Measurements from ENCODE around the gene APBA2.
"Not testable (repeated sequence)": the region's sequence is repeated elsewhere in the genome, so short reads cannot be mapped to it uniquely, and the experiment has no call there.

DNA sequence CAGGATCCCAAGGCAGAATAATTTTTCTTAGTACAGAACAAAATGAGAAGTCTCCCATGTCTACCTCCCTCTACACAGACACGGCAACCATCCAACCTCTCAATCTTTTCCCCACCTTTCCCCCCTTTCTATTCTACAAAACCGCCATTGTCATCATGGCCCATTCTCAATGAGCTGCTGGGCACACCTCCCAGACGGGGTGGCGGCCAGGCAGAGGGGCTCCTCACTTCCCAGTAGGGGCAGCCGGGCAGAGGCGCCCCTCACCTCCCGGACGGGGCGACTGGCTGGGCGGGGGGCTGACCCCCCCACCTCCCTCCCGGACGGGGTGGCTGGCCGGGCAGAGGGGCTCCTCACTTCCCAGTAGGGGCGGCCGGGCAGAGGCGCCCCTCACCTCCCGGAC, 36.5 kb upstream of the APBA2 start:
- not testable (repeated sequence) for TF ChIP-seq POLR2A, CEBPB, CHD1, RFX5, FOS (IDR thresholded peaks at IDR 0.05; ENCODE audit: low read depth, low read length)
- TF ChIP-seq, protein P1, sequence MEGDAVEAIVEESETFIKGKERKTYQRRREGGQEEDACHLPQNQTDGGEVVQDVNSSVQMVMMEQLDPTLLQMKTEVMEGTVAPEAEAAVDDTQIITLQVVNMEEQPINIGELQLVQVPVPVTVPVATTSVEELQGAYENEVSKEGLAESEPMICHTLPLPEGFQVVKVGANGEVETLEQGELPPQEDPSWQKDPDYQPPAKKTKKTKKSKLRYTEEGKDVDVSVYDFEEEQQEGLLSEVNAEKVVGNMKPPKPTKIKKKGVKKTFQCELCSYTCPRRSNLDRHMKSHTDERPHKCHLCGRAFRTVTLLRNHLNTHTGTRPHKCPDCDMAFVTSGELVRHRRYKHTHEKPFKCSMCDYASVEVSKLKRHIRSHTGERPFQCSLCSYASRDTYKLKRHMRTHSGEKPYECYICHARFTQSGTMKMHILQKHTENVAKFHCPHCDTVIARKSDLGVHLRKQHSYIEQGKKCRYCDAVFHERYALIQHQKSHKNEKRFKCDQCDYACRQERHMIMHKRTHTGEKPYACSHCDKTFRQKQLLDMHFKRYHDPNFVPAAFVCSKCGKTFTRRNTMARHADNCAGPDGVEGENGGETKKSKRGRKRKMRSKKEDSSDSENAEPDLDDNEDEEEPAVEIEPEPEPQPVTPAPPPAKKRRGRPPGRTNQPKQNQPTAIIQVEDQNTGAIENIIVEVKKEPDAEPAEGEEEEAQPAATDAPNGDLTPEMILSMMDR (conservative IDR thresholded peaks at IDR 0.05; ENCODE audit: low read depth, low read length), result not testable (repeated sequence)
- TF ChIP-seq, protein P2, sequence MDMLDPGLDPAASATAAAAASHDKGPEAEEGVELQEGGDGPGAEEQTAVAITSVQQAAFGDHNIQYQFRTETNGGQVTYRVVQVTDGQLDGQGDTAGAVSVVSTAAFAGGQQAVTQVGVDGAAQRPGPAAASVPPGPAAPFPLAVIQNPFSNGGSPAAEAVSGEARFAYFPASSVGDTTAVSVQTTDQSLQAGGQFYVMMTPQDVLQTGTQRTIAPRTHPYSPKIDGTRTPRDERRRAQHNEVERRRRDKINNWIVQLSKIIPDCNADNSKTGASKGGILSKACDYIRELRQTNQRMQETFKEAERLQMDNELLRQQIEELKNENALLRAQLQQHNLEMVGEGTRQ (IDR thresholded peaks at IDR 0.05; ENCODE audit: low read depth, low read length), result not testable (repeated sequence)
